Measurements from ENCODE around the gene DAB1.

DAB1 gene

GRCh38 chr1:57468641-57469523 lies 45.0 kb upstream of the DAB1 start:
- Histone ChIP-seq H2AFZ (no peak overlapping the region), H3K79me2 (no peaks in the 10 kb centered on the region), H3K4me3 (ENCODE audit: low read depth, low read length) (no peak overlapping the region), H3K4me1 (no peaks in the 10 kb centered on the region), H3K36me3 (ENCODE audit: control insufficient read depth, insufficient read depth, low read length) (no peaks in the 10 kb centered on the region), H3K4me2 (ENCODE audit: low read length) (no peak overlapping the region), H3K9me3 (ENCODE audit: control insufficient read depth, low read length) (no peaks in the 10 kb centered on the region), H3K9ac (no peak overlapping the region), H3K27ac (no peak overlapping the region), H3K27me3 (ENCODE audit: control insufficient read depth, insufficient read depth, low read length) (no peaks in the 10 kb centered on the region)
- no peak for TF ChIP-seq CTCF (IDR thresholded peaks at IDR 0.05)

DNA sequence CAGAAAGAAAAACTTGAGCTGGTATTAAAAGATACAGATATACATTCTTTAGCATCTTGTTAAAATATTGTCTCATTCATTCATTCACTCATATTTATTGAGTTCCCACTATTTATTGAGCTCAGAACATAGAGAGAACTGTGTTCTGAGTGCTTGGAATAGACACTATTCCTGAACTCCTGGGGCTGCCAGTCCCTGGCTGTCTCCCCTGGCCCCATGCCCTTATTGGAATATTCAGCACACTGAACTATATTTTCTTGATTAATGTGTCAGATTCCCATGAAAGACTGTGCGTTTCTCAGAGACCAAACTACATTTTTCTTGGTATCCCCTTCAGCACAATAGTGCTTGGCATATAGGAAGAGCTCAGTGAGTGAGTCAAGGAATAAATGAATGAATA lies 44.0 kb upstream of the DAB1 start:
- Histone ChIP-seq H3K27ac (no peak overlapping the region), H3K4me2 (ENCODE audit: low read length) (no peak overlapping the region), H2AFZ (no peak overlapping the region), H3K9me3 (ENCODE audit: control insufficient read depth, low read length) (no peaks in the 10 kb centered on the region), H3K4me3 (ENCODE audit: low read depth, low read length) (no peak overlapping the region), H3K36me3 (ENCODE audit: control insufficient read depth, insufficient read depth, low read length) (no peaks in the 10 kb centered on the region), H3K27me3 (ENCODE audit: control insufficient read depth, insufficient read depth, low read length) (no peaks in the 10 kb centered on the region), H3K9ac (no peak overlapping the region), H3K79me2 (no peaks in the 10 kb centered on the region), H3K4me1 (no peaks in the 10 kb centered on the region)
- no peak for TF ChIP-seq CTCF (IDR thresholded peaks at IDR 0.05)

DNA sequence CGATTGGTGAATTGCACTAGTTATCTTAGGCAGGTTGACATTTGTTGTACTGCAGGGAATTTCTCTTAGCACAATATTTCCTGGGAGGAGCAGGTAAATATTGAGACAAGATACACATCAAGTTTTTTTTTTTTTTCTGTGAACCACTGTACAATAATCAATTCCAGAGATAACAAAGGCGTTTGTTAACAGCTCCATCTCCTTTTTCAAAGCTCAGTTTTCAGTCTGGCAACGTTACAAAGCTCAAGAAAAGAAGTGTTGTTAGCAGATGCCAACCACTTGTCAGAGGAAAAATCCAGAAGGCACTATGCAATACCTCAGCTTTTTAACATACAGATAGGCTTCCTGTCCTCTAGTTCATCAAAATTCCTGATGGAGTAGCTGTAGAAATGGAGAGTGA lies 40.9 kb upstream of the DAB1 start:
- no peaks in the 10 kb centered on the region for H3K79me2 ChIP-seq
- no peak overlapping the region for H3K27ac ChIP-seq
- H3K4me3 ChIP-seq (ENCODE audit: low read depth, low read length) = no peak overlapping the region
- H3K4me2 ChIP-seq (ENCODE audit: low read length) = no peak overlapping the region
- no peaks in the 10 kb centered on the region for H3K4me1 ChIP-seq
- no peak overlapping the region for H3K9ac ChIP-seq
- TF ChIP-seq CTCF (IDR thresholded peaks at IDR 0.05) = no peak
- H3K27me3 ChIP-seq (ENCODE audit: control insufficient read depth, insufficient read depth, low read length) = no peaks in the 10 kb centered on the region
- no peaks in the 10 kb centered on the region for H3K9me3 ChIP-seq (ENCODE audit: control insufficient read depth, low read length)
- no peaks in the 10 kb centered on the region for H3K36me3 ChIP-seq (ENCODE audit: control insufficient read depth, insufficient read depth, low read length)
- no peak overlapping the region for H2AFZ ChIP-seq

DNA sequence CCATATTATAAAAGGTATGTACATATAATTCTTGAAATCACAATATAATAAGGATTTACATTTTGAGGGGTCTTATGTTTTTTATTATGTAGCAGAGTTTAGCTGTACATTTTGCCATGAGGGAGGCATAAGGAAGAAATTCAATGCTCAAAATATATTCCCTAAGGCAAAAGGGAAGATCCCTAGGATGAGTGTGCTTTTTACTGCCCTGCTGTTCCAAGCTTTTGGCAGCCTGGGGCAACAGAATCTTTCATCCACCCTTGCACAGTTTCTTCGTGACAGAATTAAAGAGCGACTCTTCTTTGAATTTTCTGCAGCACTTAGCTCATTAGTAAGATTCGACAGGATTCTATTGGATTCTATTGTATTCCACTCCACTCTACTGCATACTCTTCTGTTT lies 39.5 kb upstream of the DAB1 start:
- Histone ChIP-seq H3K4me2 (ENCODE audit: low read length) (no peak overlapping the region), H3K79me2 (no peaks in the 10 kb centered on the region), H3K27me3 (ENCODE audit: control insufficient read depth, insufficient read depth, low read length) (no peaks in the 10 kb centered on the region), H3K4me3 (ENCODE audit: low read depth, low read length) (no peak overlapping the region), H3K4me1 (no peaks in the 10 kb centered on the region), H3K36me3 (ENCODE audit: control insufficient read depth, insufficient read depth, low read length) (no peaks in the 10 kb centered on the region), H3K9me3 (ENCODE audit: control insufficient read depth, low read length) (no peaks in the 10 kb centered on the region), H3K27ac (no peak overlapping the region), H2AFZ (no peak overlapping the region), H3K9ac (no peak overlapping the region)
- TF ChIP-seq CTCF (IDR thresholded peaks at IDR 0.05) = no peak

GRCh38 chr1:57461405-57461804 lies 37.5 kb upstream of the DAB1 start:
- H3K9me3 ChIP-seq (ENCODE audit: control insufficient read depth, low read length) = no peaks in the 10 kb centered on the region
- H3K4me2 ChIP-seq (ENCODE audit: low read length) = no peak overlapping the region
- no peak overlapping the region for H3K9ac ChIP-seq
- no peaks in the 10 kb centered on the region for H3K36me3 ChIP-seq (ENCODE audit: control insufficient read depth, insufficient read depth, low read length)
- H3K79me2 ChIP-seq = no peaks in the 10 kb centered on the region
- no peak overlapping the region for H3K4me3 ChIP-seq (ENCODE audit: low read depth, low read length)
- no peak for TF ChIP-seq CTCF (IDR thresholded peaks at IDR 0.05)
- H3K27me3 ChIP-seq (ENCODE audit: control insufficient read depth, insufficient read depth, low read length) = no peaks in the 10 kb centered on the region
- H3K27ac ChIP-seq = no peak overlapping the region
- no peaks in the 10 kb centered on the region for H3K4me1 ChIP-seq
- no peak overlapping the region for H2AFZ ChIP-seq
